Measurements from ENCODE around the gene EHF. TPM values are rescaled to one million over a fixed set of nuclear protein-coding genes. Genes with fewer than 3 reads are reported as not detected.

The EHF gene
- polyA plus RNA-seq: 0.17 TPM in 1 of 2 replicates, not detected in the other
- not detected in 2 replicates for polyA minus RNA-seq

- no peaks in the 10 kb centered on the region for H3K36me3 ChIP-seq (ENCODE audit: insufficient read depth, low read length)
- no peaks in the 10 kb centered on the region for H4K20me1 ChIP-seq (ENCODE audit: insufficient read depth)
- no peaks in the 10 kb centered on the region for H3K79me2 ChIP-seq (replicated peaks; ENCODE audit: insufficient read depth, low read length)
- no peaks in the 10 kb centered on the region for H3K9me2 ChIP-seq (ENCODE audit: insufficient read depth, low read length)
- H3K9me3 ChIP-seq (ENCODE audit: low read length): no peaks in the 10 kb centered on the region
- H3K27me3 ChIP-seq (ENCODE audit: insufficient read depth, low read depth, low read length): no peaks in the 10 kb centered on the region
- H3K4me3 ChIP-seq (ENCODE audit: low read length): no peak within 1 kb of the TSS
- H3K4me2 ChIP-seq (ENCODE audit: low read length): no peak within 1 kb of the TSS
- H3F3A ChIP-seq (ENCODE audit: insufficient read depth, low read length, poor library complexity, severe bottlenecking): no peaks in the 10 kb centered on the region
- H2AFZ ChIP-seq (ENCODE audit: low read depth, low read length): no peak within 1 kb of the TSS
- TF ChIP-seq EP300 (conservative IDR thresholded peaks at IDR 0.05; ENCODE audit: poor library complexity, severe bottlenecking) (no peak), EZH2 (IDR thresholded peaks at IDR 0.05; ENCODE audit: borderline replicate concordance, insufficient read depth, low read length, poor library complexity, severe bottlenecking) (no peak), TAF1 (IDR thresholded peaks at IDR 0.05; ENCODE audit: low read depth) (no peak), REST (IDR thresholded peaks at IDR 0.05; ENCODE audit: borderline replicate concordance) (no peak), MXI1 (conservative IDR thresholded peaks at IDR 0.05; ENCODE audit: poor library complexity, severe bottlenecking) (no peak), SMC3 (conservative IDR thresholded peaks at IDR 0.05; ENCODE audit: poor library complexity) (no peak), POLR2AphosphoS5 (IDR thresholded peaks at IDR 0.05) (no peak), RAD21 (conservative IDR thresholded peaks at IDR 0.05) (no peak)
- TF ChIP-seq, protein P1, sequence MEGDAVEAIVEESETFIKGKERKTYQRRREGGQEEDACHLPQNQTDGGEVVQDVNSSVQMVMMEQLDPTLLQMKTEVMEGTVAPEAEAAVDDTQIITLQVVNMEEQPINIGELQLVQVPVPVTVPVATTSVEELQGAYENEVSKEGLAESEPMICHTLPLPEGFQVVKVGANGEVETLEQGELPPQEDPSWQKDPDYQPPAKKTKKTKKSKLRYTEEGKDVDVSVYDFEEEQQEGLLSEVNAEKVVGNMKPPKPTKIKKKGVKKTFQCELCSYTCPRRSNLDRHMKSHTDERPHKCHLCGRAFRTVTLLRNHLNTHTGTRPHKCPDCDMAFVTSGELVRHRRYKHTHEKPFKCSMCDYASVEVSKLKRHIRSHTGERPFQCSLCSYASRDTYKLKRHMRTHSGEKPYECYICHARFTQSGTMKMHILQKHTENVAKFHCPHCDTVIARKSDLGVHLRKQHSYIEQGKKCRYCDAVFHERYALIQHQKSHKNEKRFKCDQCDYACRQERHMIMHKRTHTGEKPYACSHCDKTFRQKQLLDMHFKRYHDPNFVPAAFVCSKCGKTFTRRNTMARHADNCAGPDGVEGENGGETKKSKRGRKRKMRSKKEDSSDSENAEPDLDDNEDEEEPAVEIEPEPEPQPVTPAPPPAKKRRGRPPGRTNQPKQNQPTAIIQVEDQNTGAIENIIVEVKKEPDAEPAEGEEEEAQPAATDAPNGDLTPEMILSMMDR (IDR thresholded peaks at IDR 0.05; ENCODE audit: poor library complexity, severe bottlenecking): no peak
- H3K9ac ChIP-seq (ENCODE audit: low read length): no peak within 1 kb of the TSS
- H3K27ac ChIP-seq (ENCODE audit: low read length): no peak within 1 kb of the TSS
Measured at GRCh38 chr11:34620820-34621792, at the start of gene EHF. TSS of gene EHF (plus strand) at chr11:34621093. CDS start at chr11:34642631, 21,538 bp downstream.

- no peaks in the 10 kb centered on the region for H3K27me3 ChIP-seq (ENCODE audit: insufficient read depth, low read depth, low read length)
- no peaks in the 10 kb centered on the region for H4K20me1 ChIP-seq (ENCODE audit: insufficient read depth)
- no peak overlapping the region for H3K9ac ChIP-seq (ENCODE audit: low read length)
- no peak for TF ChIP-seq EZH2 (IDR thresholded peaks at IDR 0.05; ENCODE audit: borderline replicate concordance, insufficient read depth, low read length, poor library complexity, severe bottlenecking)
- TF ChIP-seq POLR2AphosphoS5 (IDR thresholded peaks at IDR 0.05): no peak
- no peak for TF ChIP-seq REST (IDR thresholded peaks at IDR 0.05; ENCODE audit: borderline replicate concordance)
- no peak for TF ChIP-seq SMC3 (conservative IDR thresholded peaks at IDR 0.05; ENCODE audit: poor library complexity)
- TF ChIP-seq EP300 (conservative IDR thresholded peaks at IDR 0.05; ENCODE audit: poor library complexity, severe bottlenecking): no peak
- TF ChIP-seq, protein P1 (IDR thresholded peaks at IDR 0.05; ENCODE audit: poor library complexity, severe bottlenecking): no peak
- TF ChIP-seq MXI1 (conservative IDR thresholded peaks at IDR 0.05; ENCODE audit: poor library complexity, severe bottlenecking): no peak
- no peaks in the 10 kb centered on the region for H3K9me2 ChIP-seq (ENCODE audit: insufficient read depth, low read length)
- no peaks in the 10 kb centered on the region for H3K79me2 ChIP-seq (replicated peaks; ENCODE audit: insufficient read depth, low read length)
- no peaks in the 10 kb centered on the region for H3F3A ChIP-seq (ENCODE audit: insufficient read depth, low read length, poor library complexity, severe bottlenecking)
- no peak overlapping the region for H3K4me2 ChIP-seq (ENCODE audit: low read length)
- no peak overlapping the region for H3K4me3 ChIP-seq (ENCODE audit: low read length)
- no peak overlapping the region for H3K27ac ChIP-seq (ENCODE audit: low read length)
- no peaks in the 10 kb centered on the region for H3K36me3 ChIP-seq (ENCODE audit: insufficient read depth, low read length)
- no peaks in the 10 kb centered on the region for H3K9me3 ChIP-seq (ENCODE audit: low read length)
- no peak overlapping the region for H2AFZ ChIP-seq (ENCODE audit: low read depth, low read length)
Measured at GRCh38 chr11:34573537-34573936, 47.4 kb upstream of the EHF start.
